GM23248 (cell line): ENCODE results near the gene USF2.

Source experiments
- EZH2 ChIP-seq: fragments of 200-600 bp; sonication (generic); IDR thresholded peaks from 2 replicates; pipeline ENCODE4 v1.6.1; 2018; ENCODE audit warnings: antibody characterized with exemption, mild to moderate bottlenecking; ENCODE audit not compliant: insufficient read depth, poor library complexity, severe bottlenecking
- EZH2phosphoT487 ChIP-seq: fragments of 200-600 bp; sonication (generic); IDR thresholded peaks from 2 replicates; pipeline ENCODE4 v1.6.1; 2018; ENCODE audit warnings: antibody characterized with exemption, moderate library complexity, mild to moderate bottlenecking, low read depth; ENCODE audit not compliant: insufficient read depth

- TF ChIP-seq EZH2 (no peak), EZH2phosphoT487 (no peak)
Observed at GRCh38 chr19:35314031-35314430, 45.3 kb downstream of the USF2 start.
